H1 (cell line): ENCODE results near the gene FCRLA. TPM values are rescaled to one million over a fixed set of nuclear protein-coding genes. Genes with fewer than 3 reads are reported as not detected.

ENCODE experiments used
- ATF2 ChIP-seq: IDR thresholded peaks from 2 replicates; pipeline ENCODE4 v1.6.1; 2012; ENCODE audit warnings: low read length, inconsistent platforms
- polyA plus RNA-seq, 7 experiments: library from polyadenylated mRNA; depleted of rRNA in 3 of 7; stranded (reverse) in 5 of 7; unstranded in 2 of 7; fragments of >200 nt in 5 of 7; fragments of 200-250 nt in 2 of 7; gene quantifications; 1 replicate in 5 of 7; 2 replicates in 1 of 7; 4 replicates in 1 of 7; pipeline versions ENCODE4 v1.2.1 to v1.2.3, GENCODE V29; 2011 to 2013; ENCODE audit warnings: missing spikeins in 2 of 7, mixed read lengths in 2 of 7
- total RNA-seq: library from RNA; stranded (reverse); fragmentation: NEBNext Ultra II Directional; extraction: Animal tissue kit (Norgen Biotek cat#: 25700); gene quantifications from 2 replicates; pipeline ENCODE4 v1.2.1, GENCODE V29; 2021

Gene FCRLA
- total and polyA plus RNA-seq, 2 of the 8 experiments (the other 6 are each of a cell fraction or from before 2014, with no cell fraction given) = not detected

GRCh38 chr1:161730050-161730564, 23.1 kb downstream of the FCRLA start (continued):
- no peak for TF ChIP-seq ATF2
